ENCODE measurements around the gene PLAC8L1.
"Not testable (repeated sequence)": the region's sequence is repeated elsewhere in the genome, so short reads cannot be mapped to it uniquely, and the experiment has no call there.

The PLAC8L1 gene, protein sequence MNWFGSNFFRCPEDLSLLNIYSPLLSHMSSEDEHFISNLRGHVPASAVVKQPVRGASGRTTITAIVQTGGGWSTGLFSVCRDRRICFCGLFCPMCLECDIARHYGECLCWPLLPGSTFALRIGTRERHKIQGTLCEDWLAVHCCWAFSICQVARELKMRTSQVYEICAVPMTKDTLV

DNA sequence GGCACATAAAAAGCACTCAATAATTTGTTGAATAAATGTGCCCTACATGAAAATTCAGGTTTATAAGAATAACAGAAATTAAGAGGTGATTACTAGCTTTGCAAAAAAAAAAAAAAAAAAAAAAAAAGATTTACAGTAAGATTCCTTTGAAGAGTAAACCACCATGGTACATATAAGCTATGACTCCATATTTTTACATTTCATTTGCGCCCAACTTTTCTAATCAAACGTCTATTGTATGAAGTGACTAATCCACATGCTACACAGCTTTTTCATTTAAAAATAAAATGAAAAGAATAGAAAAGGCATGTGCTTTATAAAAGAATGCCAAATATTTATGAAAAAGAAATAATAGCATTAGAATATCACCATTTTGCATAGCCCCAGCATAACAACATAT lies at the start of gene PLAC8L1:
Gene PLAC8L1, minus strand, starts transcription at position 101 of the 400 bp plus-strand sequence. CDS start 1,266 bp downstream, outside the sequence.
- no peak for DNase-seq

GRCh38 chr5:146151970-146152369 lies 46.6 kb upstream of the PLAC8L1 start:
- DNase-seq: no peak

GRCh38 chr5:146137967-146138403 lies 32.6 kb upstream of the PLAC8L1 start:
- DNase-seq: no peak

DNA sequence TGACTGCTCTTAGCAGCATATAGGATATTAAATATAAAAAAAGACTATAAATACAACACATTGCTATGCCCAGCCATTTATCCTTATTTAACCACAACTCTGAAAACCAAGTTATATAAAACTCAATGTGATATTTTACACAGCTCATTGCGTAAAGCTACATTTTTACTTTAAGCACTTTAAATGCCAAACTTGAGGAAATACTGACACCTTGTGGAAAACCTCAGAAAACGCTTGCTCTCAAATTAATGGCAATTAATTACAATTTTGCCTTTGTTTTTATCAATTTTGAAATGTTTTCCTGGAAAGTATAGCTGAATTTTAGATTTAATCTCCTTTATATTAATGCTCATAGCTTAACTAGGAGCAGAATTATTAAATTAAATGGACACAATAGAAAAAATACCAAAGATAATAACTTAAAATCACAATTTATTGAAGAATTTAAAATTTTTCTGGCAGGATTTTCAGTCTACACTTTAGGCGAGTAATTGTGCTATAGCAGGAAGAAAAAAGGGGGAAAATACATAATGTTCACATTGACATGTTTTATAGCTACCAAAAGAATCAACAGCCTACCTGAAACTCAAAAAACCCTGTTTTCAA lies 25.2 kb upstream of the PLAC8L1 start:
- DNase-seq: peak in 1 of 58 donors; percentile 12

- no peak for DNase-seq
These were observed 20.7 kb upstream of the PLAC8L1 start for GRCh38 chr5:146126068-146126467.

GRCh38 chr5:146124580-146124979 lies 19.2 kb upstream of the PLAC8L1 start:
- no peak for DNase-seq

- DNase-seq: not testable (repeated sequence)
These were observed 16.1 kb upstream of the PLAC8L1 start for GRCh38 chr5:146121451-146121850.

DNA sequence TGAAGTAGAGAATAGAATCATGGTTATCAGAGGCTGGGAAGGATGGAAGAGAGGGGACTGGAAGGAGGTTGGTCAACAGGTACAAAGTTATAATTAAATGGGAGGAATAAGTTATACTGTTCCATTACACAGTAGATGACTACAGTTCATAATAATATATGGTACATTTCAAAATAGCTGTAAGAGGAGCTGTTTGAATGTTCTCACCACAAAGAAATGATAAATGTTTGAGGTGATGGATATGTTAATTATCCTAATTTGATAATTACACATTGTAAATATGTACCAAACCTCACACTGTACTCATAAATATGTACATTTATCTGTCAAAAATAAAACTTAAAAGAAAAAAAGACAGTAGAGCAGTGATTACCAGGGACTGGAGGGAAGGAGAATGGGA lies 12.9 kb upstream of the PLAC8L1 start:
- no peak for DNase-seq

- DNase-seq: not testable (repeated sequence)
These were observed 11.8 kb upstream of the PLAC8L1 start for GRCh38 chr5:146117216-146117615.

DNA sequence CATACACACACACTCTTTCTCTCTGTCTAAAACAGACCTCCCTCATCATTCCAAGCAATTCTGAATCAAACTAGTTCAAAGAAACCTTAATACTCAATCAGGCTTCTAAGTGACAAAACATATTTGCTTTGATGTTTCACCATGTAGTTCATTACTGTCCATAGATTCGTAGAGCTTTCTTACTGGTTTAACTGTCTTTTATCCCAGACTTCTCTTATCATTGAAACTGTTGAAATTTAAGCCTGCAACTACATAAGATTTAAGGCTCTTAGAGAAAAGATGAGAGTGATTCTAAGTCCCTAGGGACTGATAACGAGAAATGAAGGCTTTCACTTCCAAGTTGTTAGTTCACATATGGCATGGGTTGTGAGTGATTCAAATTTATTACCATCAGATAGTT lies 11.0 kb upstream of the PLAC8L1 start:
- DNase-seq: no peak

DNA sequence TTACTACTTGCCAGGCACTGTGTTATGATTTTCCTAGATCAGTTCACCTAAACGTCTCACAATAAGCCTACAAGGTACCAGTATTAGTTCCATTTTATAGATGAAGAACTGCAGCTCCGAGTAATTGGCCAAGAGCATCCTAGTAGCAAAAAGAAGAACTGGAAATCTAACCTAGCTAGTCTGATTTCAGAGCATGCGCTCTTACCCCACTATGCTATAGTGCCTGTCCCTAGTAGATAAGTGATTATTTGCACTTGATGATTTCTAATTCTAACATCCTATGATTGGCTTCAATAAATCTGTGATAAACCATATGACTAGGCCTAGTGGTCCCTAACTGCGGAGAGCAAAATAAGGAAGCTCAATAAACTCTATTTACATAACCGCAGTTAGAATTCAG lies 7.1 kb upstream of the PLAC8L1 start:
- DNase-seq: no peak

DNA sequence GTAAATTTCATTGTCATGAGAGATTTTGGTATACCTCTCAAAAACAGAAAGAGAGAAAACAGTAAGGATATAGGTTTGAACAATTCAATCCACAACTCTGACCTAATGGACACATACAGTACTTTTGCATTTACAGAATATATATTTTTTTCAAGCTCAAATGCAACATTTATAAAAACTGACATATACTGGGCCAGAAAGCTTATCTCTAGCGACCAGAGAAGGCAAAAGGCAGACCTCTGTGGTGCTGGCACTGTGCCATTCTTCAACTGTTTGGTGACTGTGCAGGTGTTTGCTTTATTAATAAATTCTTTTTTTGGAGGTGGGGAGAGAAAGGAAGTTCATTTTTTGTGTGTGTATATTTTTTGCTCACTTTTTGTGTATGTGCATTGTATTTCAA lies 6.0 kb upstream of the PLAC8L1 start:
- no peak for DNase-seq

GRCh38 chr5:146109379-146109778 lies 4.0 kb upstream of the PLAC8L1 start:
- DNase-seq: no peak

GRCh38 chr5:146108870-146109269 lies 3.5 kb upstream of the PLAC8L1 start:
- not testable (repeated sequence) for DNase-seq

DNA sequence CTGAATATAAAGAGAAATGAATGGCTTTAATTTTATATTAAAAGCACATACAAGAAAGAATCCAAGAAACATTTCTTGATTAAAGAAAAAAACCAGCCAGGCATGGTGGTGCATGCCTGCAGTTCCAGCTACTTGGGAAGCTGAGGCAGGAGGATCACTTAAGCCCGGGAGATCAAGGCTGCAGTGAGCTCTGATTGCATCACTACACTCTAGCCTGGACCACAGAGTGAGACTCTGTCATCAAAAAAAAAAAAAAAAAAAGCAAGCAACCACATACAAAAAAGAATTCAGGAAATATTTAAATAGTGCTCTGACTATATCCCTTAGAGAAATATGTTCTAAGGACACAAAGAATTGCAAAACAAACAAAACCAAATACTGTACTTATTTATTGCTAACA lies 2.5 kb upstream of the PLAC8L1 start:
- no peak for DNase-seq

- no peak for DNase-seq
These were observed 1.8 kb downstream of the PLAC8L1 start for GRCh38 chr5:146103594-146103993.

DNA sequence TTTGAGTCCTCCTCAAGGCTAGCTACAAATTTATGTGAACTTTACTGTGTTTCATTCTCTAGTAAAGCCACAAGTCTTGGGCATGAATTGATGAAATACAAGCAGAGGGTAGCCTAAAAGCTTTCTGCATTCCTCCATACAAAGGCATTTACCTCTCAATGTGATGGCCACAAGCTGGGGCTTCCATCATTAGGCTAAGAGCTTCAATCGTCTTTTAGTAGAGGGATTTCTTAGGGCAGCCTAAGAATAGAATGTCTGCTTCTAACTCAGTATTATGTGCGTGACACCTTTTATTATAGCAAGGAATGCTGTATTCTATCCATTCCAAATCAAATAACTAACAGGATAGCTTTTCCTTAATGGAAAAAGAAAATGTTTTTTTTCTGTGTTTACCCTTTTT lies 3.7 kb downstream of the PLAC8L1 start:
- DNase-seq: no peak

GRCh38 chr5:146098047-146098446 lies 7.3 kb downstream of the PLAC8L1 start:
- peak in 25 of 58 donors; percentile 0 to 65 (median 20) for DNase-seq

DNA sequence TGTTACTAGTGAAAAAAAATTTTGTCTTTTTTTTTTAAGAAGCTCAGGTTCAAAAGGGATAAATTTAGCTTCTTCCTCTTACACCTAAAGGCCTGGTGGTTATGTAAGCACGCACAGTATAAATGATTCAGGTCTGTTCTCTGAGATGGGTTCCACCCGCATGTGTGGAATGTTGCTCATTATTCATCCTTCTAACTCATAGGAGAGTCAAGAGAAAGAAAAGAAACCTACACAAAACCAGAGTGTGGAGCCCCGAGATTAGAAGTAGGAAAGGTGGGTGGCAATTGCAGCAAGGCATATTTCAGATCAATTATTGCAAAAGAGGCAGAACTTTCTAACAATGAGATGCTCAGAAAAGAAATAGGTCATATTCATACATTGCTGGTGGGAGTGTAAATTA lies 13.5 kb downstream of the PLAC8L1 start:
- DNase-seq: peak in 2 of 58 donors; percentile 16 to 26

DNA sequence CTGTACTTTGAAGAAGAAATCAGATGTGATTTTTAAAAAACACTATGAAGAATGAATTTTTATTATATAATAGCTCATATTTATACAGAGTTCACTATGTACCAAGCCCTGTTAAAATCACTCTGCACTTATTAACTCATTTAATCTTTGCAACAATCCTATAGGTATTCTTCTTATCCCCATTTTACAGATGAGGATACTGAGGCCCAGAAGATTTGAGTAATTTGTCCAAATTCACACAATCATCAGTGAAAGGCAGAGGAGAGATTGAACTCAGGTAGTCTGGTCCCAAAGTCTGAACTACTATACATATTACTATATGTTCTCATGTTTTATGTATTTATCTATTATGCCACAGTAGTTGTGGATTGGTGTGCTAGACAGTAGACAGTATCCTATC lies 16.1 kb downstream of the PLAC8L1 start:
- DNase-seq: no peak

DNA sequence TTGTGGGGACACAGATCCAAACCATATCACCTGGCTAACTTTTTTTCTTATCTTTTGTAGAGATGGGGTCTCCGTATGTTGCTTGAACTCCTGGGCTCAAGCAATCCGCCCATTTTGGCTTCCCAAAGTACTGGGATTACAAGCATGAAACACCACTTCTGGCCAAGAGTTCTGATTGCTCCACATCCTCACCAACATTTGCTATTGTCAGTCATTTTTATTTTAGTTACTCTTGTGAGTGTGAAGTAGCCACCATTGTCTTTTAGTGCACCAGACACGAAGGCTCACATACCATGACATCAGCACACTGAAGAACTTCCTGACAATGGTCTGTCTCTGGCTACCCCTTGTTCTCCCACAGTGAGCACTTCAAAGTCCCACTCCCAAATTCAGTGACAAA lies 17.3 kb downstream of the PLAC8L1 start:
- no peak for DNase-seq

DNA sequence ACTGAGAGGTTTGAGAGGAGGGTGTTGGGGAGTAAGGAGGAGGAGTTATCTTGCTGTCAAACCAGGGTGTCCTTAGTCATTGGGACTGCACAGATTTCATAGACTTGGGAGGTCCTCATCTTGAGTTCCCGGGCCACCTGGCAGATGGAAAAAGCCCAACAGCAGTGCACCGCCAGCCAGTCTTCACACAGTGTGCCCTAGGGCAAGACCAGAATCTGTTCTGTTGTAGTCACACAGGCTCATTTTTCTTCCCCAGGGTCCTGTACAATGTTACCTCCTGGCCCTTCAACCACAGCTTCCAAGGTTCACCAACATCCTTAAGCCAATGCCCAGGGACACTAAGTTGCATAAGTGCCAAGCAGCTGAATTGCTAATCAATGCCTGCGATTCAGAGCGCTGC lies 21.0 kb downstream of the PLAC8L1 start:
- no peak for DNase-seq

GRCh38 chr5:146082798-146083197 lies 22.6 kb downstream of the PLAC8L1 start:
- no peak for DNase-seq
